ENCODE results near the gene IL18RAP.

Gene IL18RAP

DNA sequence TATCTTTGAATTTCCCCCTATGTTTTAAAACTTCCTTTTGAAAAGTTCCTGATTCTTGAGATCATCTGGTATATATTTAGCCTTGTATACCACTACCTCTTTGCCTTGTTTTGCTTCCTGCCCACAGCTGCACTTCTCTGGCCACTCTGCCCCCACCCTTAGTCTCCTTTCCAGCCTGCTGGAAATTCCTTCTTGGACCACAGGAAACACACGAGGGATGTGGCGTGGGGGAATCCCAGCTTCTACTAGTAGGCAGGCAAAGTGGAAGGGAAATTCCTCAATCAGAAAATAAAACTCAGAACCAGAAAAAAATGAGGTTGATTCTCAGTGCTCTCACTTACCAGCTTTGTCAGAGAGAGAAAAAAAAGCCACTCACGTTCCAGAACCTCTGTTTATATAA is 13.4 kb downstream of the IL18RAP start:
- no peak for DNase-seq (ENCODE audit: low read depth)
- TF ChIP-seq, protein P1, sequence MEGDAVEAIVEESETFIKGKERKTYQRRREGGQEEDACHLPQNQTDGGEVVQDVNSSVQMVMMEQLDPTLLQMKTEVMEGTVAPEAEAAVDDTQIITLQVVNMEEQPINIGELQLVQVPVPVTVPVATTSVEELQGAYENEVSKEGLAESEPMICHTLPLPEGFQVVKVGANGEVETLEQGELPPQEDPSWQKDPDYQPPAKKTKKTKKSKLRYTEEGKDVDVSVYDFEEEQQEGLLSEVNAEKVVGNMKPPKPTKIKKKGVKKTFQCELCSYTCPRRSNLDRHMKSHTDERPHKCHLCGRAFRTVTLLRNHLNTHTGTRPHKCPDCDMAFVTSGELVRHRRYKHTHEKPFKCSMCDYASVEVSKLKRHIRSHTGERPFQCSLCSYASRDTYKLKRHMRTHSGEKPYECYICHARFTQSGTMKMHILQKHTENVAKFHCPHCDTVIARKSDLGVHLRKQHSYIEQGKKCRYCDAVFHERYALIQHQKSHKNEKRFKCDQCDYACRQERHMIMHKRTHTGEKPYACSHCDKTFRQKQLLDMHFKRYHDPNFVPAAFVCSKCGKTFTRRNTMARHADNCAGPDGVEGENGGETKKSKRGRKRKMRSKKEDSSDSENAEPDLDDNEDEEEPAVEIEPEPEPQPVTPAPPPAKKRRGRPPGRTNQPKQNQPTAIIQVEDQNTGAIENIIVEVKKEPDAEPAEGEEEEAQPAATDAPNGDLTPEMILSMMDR (conservative IDR thresholded peaks at IDR 0.05; ENCODE audit: control insufficient read depth, insufficient read depth, low read depth, low read length), result no peak
- H3K4me3 ChIP-seq (ENCODE audit: control insufficient read depth, low read depth, low read length), result no peak overlapping the region

DNA sequence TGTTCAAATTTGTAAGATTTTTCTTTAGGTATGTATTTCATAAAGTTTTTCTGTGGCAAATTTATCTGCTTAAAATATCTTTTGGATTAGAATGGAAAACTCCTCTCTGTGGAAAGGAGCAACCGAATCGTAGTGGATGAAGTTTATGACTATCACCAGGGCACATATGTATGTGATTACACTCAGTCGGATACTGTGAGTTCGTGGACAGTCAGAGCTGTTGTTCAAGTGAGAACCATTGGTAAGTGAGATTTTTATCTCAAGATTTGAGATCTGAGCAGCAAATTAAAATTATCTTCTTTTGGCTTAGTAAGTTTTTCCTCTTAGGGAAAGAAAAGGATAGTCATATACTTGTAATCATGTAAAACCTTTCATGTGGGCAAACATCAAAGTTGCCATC is 14.2 kb downstream of the IL18RAP start:
- no peak overlapping the region for H3K4me3 ChIP-seq (ENCODE audit: control insufficient read depth, low read depth, low read length)
- no peak for DNase-seq (ENCODE audit: low read depth)
- TF ChIP-seq, protein P1 (conservative IDR thresholded peaks at IDR 0.05; ENCODE audit: control insufficient read depth, insufficient read depth, low read depth, low read length), result no peak

DNA sequence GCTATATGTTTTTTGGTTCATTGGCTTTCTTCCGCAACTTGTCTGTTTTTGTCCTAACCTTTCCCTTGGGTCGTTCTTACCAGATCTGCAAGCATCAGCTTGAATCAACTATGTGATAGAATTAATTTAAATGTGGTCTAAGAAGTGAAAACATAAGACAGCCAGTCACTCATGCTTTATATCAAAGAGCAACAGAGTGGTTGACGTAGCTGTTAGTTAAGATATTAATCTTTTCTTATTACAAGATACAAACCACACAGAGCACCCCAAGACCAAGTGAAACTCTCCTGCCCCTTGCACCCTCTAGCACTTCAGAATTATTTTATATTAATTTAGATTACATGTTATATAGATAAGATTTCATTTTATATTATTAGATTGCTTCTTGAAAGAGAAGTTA is 15.2 kb downstream of the IL18RAP start:
- no peak for DNase-seq (ENCODE audit: low read depth)
- H3K4me3 ChIP-seq (ENCODE audit: control insufficient read depth, low read depth, low read length), result no peak overlapping the region
- TF ChIP-seq, protein P1 (conservative IDR thresholded peaks at IDR 0.05; ENCODE audit: control insufficient read depth, insufficient read depth, low read depth, low read length), result no peak

DNA sequence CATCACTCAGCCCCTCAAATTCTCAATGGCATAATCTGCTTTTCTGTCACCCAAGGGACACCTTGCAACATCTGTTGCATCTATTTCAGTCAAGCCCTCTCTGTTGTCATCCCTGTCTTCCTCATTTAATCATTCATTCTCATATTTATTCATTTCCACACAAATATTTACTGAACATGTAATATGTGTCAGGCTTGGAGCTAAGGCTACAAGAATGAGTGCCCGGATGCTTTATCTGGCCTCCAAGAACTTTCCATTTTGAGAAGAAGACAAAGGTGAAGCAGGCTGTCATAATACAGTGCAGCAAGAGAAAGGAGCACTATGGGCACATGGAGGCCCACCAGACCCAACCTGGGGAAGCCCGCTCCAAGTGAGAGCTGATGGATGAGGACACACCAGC is 15.6 kb downstream of the IL18RAP start:
- no peak for DNase-seq (ENCODE audit: low read depth)
- TF ChIP-seq, protein P1 (conservative IDR thresholded peaks at IDR 0.05; ENCODE audit: control insufficient read depth, insufficient read depth, low read depth, low read length), result no peak
- no peak overlapping the region for H3K4me3 ChIP-seq (ENCODE audit: control insufficient read depth, low read depth, low read length)

DNA sequence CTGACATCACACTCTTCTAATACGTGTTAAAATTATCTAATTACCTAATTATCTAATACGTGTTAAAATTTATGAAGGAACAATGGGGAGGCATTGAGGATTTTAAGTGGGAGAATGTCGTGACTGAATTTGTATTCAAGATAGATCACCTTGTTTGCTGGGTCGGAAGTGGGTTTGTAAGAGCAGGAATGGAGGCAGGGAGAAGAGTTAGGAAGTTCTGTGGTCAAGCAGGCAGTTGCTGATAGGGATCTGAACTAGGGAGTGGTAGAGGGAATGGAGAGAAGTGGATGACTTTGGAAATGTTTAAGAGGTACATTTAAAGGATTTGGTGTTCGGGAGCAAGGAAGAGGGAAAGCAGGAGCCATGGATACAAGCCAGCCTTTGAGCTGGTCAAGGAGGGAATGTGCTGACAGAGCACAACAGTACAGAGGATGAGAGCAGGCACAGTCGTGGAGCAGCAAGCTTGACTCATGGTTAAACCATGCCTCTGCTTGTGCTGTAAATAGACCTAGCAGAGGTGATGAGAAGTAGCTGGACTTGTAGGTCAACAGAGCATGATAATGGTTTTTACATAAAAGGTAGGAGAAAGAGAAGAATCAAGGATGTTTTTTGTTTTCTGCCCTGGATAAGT is 16.2 kb downstream of the IL18RAP start:
- H3K4me3 ChIP-seq (ENCODE audit: control insufficient read depth, low read depth, low read length), result no peak overlapping the region
- TF ChIP-seq, protein P1 (conservative IDR thresholded peaks at IDR 0.05; ENCODE audit: control insufficient read depth, insufficient read depth, low read depth, low read length), result no peak
- DNase-seq (ENCODE audit: low read depth), result peak; percentile 67

DNA sequence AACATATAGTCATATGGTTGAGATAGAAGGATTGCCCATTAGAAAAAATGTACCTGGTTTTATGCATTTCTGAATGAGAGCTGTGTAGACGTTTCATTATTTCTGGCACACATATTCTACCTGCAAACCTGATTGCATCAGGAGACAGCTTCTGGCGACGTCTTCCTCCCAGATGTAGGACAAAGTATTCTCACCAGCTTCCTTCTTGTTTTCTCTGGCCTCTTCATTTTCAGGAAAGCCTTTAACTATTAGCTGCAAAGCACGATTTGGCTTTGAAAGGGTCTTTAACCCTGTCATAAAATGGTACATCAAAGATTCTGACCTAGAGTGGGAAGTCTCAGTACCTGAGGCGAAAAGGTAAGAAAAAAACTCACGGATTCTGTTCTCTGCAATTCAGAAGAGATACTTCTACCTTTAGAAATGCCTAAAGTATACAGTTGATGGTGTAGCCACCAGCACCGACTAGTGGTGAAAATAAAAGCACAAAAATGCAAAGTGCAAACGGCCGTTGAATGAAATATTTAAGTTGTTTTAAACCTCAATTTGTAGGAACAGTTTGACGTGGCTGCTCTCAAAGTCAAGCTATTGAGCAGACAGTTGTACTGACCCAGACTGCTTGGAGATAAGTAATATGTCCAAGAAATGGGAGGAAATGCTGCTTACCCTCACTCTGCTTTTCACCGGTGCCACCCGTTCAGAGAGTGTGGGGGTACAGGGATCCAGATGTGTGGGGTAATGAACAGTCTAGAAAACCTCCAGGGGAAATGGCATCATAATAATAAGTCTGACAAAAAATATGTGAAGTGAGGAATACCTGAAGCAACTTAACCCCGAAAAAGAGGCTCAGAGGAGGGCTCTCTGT is 20.2 kb downstream of the IL18RAP start:
- TF ChIP-seq, protein P1 (conservative IDR thresholded peaks at IDR 0.05; ENCODE audit: control insufficient read depth, insufficient read depth, low read depth, low read length), result peak; percentile 87
- no peak overlapping the region for H3K4me3 ChIP-seq (ENCODE audit: control insufficient read depth, low read depth, low read length)
- peak; percentile 52 for DNase-seq (ENCODE audit: low read depth)
